HG02884 (cell line): ENCODE measurements around the gene KIAA1958.
"Not testable (repeated sequence)": the region's sequence is repeated elsewhere in the genome, so short reads cannot be mapped to it uniquely, and the experiment has no call there.

Source experiments
- ATAC-seq: cut with Tn5 transposase; IDR thresholded peaks from one replicate; pipeline ENCODE4 v1.9.1; 2021; ENCODE audit warnings: mild to moderate bottlenecking, moderate library complexity; ENCODE audit not compliant: unreplicated experiment

The KIAA1958 gene

GRCh38 chr9:112487799-112488340, 1.2 kb downstream of the KIAA1958 start:
- no peak for ATAC-seq

- no peak for ATAC-seq
Measured at GRCh38 chr9:112489039-112489546, 2.5 kb downstream of the KIAA1958 start.

- ATAC-seq = no peak
Measured at GRCh38 chr9:112489876-112490666, 3.4 kb downstream of the KIAA1958 start.

GRCh38 chr9:112493393-112494137, 6.9 kb downstream of the KIAA1958 start:
- ATAC-seq = no peak

- no peak for ATAC-seq
Measured at GRCh38 chr9:112494153-112494552, 7.5 kb downstream of the KIAA1958 start.

GRCh38 chr9:112495614-112496013, 9.0 kb downstream of the KIAA1958 start:
- no peak for ATAC-seq

GRCh38 chr9:112496074-112496722, 9.6 kb downstream of the KIAA1958 start:
- no peak for ATAC-seq

- ATAC-seq = no peak
Measured at GRCh38 chr9:112500842-112501241, 14.2 kb downstream of the KIAA1958 start.

DNA sequence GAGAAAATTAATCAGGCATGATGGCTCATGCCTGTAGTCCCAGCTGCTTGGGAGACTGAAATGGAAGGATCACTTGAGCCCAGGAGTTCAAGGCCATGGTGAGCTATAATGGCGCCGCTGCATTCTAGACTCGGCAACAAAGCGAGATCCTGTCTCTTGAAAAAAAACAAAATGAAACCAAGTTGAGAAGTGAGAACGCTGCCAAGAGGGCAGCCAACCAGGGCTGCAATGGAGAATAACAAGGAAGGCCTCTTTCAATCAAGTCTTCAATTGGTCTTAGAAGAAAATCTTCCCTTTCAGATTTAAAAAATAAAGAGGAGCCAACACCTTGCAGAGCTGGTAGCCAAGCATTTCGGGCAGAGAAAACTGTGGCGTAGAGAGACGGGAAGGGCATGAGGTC, 14.7 kb downstream of the KIAA1958 start:
- no peak for ATAC-seq

GRCh38 chr9:112502175-112502946, 15.7 kb downstream of the KIAA1958 start:
- ATAC-seq = no peak

DNA sequence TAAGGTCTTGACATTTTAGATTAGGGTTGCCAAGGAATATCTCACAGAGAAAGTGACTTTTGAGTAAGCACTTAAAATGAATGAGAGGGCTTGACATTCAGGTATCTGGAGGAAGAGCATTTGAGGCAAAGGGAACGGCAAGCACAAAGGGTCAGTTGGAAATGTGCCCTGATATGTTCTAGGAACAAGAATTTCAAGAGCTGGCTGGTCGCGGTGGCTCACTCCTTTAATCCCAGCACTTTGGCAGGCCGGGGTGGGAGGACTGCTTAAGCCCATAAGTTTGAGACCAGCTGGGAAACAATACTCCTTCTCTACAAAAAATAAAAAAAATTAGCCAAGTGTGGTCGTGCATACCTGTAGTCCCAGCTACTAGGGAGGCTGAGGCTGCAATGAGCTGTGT, 16.5 kb downstream of the KIAA1958 start:
- no peak for ATAC-seq

DNA sequence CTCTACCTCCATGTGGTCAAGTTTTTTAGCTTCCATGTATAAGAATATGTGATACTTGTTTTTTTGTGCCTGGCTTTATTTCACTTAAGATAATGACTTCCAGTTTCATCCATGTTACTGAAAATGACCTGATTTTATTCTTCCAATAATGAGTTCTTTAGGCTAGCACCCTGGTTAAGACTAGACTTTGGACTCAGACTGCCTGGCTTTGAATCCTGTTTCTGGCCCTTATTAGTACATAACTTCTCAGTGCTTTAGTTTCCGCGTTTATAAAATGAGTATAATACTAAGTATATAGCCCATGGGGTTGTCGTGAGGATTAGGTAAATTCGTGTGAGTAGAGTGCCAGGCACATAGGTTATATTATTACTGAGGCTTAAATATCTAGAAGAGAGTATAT, 18.5 kb downstream of the KIAA1958 start:
- ATAC-seq = no peak

DNA sequence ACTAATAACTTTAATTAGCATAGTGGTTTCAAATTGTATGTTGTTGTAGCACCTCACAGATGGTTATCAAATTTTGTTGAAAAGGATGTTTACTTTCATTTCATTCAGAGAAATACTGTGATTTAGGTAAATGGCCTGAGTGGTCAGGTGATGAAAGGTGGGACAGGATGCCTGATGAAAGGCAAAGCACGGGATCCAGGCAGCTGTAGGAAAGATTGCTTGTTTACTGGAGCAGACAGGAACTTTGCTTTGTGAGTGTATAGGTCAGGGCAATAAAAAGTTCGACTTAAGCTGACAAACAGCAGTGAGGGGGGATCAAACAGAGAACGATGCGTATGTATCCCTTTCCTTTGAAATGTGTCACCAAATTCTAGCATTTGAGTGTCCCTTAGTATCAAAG, 19.0 kb downstream of the KIAA1958 start:
- ATAC-seq = no peak

GRCh38 chr9:112506571-112506970, 19.9 kb downstream of the KIAA1958 start:
- no peak for ATAC-seq

GRCh38 chr9:112507001-112507680, 20.5 kb downstream of the KIAA1958 start:
- ATAC-seq = no peak

- no peak for ATAC-seq
Measured at GRCh38 chr9:112508377-112508776, 21.8 kb downstream of the KIAA1958 start.

DNA sequence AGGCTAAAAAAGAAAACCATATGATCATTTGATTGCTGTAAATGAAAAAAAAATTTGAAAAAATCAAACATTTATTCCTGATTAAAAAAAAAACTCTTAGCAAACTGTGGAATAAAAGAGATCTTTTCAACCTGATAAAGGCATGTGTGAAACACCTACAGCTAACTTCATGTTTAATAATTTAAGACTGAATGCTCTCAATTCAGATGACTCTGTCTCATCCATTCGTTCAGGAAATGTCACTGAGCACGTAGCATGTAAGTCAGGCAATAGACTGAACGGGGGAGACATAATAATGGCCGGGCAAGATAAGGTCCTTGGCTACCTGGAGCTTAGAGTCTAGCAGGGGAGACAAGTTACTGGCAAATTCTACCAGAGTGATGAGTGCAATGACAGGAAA, 25.8 kb downstream of the KIAA1958 start:
- not testable (repeated sequence) for ATAC-seq

GRCh38 chr9:112516769-112517168, 30.1 kb downstream of the KIAA1958 start:
- no peak for ATAC-seq

- ATAC-seq = no peak
Measured at GRCh38 chr9:112520069-112520468, 33.4 kb downstream of the KIAA1958 start.

- ATAC-seq = no peak
Measured at GRCh38 chr9:112520656-112521055, 34.0 kb downstream of the KIAA1958 start.
